Stimulated activated CD8-positive, alpha-beta memory T cell treated with anti-CD3 and anti-CD28 coated beads, Interleukin-7, amount 100 ng/mL, for 48 hours (primary cell): ENCODE data around the gene PPP2R2B.

Source experiments
- DNase-seq, 2 donors: peaks; one replicate each; pipeline ENCODE4 v3.0.0-alpha.2; 2020; ENCODE audit warnings: low read depth in 1 of 2; ENCODE audit errors: extremely low read depth in 1 of 2

PPP2R2B gene

GRCh38 chr5:146888351-146888978, 9.9 kb upstream of the PPP2R2B start:
- DNase-seq: no peak

GRCh38 chr5:146884066-146884626, 5.6 kb upstream of the PPP2R2B start:
- DNase-seq: no peak

DNA sequence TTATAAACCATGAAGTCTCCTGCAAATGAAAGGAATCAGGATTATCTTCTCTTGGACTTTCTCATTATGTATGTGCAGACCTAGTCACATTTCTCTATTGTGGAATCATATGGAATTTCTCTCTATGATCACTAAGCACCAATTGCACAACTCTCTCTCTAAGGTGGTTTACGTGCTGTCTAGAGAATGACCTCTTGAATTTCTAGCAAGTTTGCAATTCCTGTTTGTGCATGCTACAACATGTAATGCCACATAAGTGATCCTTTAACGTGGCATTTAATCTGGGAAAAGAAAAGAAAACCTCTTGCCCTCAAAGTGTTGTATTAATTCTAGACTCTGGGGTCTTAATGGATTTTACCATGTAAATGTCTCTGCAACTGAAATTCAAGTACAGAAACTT, 5.0 kb upstream of the PPP2R2B start:
- DNase-seq: no peak

- no peak for DNase-seq
Observed at GRCh38 chr5:146880966-146881365, 2.4 kb upstream of the PPP2R2B start.

- DNase-seq: peak in 1 of 2 donors; percentile 11
Observed at GRCh38 chr5:146877783-146878475, 628 bp downstream of the PPP2R2B start.

DNA sequence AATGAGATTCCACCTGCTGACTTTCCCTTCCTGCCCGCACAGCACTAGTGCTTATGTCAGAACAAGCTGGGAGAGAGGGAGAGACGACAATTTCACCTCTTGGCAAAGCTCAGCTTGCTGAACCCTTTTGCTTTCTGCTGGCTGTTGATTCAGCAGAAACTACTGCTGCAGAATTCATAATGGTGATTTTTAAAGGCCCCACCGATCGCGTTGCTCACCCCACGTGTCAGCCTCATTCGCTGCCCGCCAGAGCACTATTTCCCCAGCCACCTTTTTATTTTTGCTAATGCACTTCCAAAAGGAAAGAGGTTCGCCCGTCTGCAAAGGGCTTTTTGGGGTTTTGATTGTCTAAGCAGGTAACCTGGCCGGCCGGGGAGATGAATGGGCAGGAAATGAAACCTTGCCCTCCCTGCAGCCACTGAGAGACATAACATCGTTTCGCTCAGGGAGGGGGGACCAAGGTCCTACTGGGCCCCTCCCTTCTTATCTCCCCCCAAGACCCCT, 1.3 kb downstream of the PPP2R2B start:
- DNase-seq: no peak

DNA sequence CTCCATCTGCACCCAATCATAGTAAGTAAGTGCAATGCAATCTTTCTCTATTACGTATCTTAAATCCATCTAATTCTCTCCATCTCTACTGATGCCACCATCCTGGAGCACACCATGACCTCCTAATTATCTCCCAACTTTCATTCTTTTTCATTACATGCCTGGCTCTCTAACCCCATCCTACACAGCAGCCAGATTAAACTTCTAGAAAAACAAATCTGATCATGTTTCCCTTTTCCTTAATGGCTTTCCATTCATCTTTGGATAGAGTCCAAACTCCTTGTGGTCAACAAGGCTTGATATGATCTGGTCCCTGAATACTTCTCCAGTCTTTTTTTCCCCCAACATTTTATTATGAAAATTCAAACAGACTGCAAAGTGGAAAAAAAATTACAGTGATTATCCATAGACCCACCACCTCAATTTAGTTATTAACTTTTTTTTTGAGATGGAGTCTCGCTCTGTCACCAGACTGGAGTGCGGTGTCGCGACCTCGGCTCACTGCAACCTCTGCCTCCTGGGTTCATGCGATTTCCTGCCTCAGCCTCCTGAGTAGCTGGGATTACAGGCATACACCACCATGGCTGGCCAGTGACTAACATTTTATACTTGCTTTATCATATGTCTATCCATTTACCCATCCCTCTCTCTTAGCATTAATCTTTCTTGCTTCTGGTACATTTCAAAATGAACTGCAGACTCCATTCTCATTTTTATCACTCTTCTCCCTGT, 5.2 kb downstream of the PPP2R2B start:
- no peak for DNase-seq

- DNase-seq: no peak
Observed at GRCh38 chr5:146872188-146872587, 6.4 kb downstream of the PPP2R2B start.

GRCh38 chr5:146867996-146868708, 10.4 kb downstream of the PPP2R2B start:
- DNase-seq: no peak

DNA sequence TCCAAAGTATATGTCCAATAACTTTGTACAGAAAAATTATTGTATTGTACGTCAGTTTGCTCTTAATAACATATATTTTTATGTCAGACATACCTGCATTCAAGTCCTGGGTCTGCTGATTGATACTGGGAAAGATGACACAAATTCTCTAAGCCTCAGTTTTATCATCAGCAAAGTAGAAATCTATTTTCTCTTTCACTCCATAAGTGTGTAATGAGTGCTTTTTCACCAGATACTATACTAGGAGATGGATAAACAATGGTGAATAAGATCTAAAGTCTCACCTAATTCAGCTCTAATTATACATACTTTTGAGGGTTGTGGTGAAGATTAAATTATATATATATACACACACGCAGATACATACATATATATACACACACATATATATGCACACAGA, 12.3 kb downstream of the PPP2R2B start:
- DNase-seq: no peak

DNA sequence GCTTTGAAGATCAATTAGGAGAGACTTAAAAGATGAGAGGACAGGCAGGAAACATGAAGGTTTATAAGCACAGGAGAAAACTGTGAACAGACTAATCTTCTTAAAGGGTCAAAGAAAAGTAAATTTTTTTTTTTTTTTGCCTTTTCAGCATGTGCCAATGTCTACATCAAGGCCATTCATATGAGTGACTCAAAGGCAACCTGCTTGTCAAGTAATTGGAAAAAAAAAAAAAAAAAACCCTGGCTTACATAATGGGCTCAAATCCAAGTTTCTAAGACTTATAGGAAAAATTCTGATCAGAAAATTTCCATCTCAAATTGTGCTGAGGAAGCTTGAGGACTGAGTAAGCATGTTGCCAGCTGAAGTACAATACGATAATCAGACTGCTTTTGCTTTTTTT, 15.9 kb downstream of the PPP2R2B start:
- DNase-seq: no peak

- DNase-seq: no peak
Observed at GRCh38 chr5:146860213-146860893, 18.2 kb downstream of the PPP2R2B start.

DNA sequence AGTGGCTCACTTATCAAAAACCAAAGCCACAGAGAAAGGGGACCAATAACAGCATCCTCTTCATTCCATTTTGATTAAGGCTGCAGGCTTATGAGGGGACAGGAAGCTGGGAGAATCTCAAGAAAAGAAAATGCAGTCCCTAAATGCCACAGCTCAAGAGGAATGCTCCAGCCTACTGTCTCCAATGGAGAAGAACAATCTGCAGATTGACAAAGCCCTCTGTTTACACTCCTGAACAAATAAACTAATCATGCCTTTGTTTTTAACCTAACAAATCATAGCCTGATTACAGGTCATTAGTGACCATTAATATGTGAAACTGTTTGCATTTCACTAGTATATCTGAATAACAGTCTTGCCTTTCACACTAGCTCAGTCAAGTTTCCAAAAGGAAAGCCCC, 26.5 kb downstream of the PPP2R2B start:
- DNase-seq: no peak

GRCh38 chr5:146851133-146851532, 27.4 kb downstream of the PPP2R2B start:
- no peak for DNase-seq

DNA sequence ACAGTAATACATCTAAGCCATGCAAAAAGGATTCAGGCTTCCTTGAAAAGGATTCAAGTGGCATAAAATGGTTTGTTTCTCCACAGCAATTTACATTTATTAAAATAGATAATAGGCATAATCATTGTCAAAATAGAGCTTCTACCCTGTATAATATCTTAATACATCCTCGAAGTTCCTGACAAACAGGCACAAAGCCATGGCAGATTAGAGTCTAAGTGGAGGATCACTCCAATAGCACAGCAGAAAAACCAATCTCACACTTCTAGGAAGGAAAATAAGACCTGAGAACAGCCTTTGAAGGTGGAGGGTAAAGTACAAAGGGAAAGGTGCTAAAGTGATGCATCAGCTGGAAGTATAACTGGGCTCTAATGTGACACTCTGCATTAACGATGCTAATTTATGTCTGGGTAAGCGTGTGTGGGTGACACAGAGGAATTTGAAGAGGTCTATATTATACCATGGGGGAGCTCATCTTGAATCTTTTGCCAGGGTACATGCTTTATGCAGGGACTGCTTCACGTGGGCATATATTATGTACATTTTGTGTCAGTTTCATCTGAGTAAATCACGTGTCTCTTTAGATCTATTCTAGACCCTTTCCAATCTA, 28.8 kb downstream of the PPP2R2B start:
- DNase-seq: no peak

- DNase-seq: no peak
Observed at GRCh38 chr5:146848133-146848532, 30.4 kb downstream of the PPP2R2B start.

DNA sequence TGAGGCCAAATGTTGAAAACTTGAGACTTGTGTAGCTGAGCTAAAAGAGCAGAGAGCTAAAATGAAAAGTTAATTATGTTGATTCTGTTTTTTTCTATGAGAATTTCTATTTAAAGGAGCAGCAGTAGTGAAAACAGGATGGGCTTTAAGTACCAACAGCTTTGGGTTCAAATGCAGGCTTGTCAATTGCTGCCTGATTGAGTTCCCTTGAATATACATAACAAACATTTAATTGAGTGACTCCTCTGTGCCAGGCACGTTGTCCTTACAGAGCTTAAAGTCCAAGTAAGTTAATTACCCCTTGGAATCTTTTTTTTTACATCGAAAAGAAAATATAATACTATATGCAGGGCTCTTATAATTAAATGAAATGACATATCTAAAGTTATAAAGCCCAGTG, 38.5 kb downstream of the PPP2R2B start:
- no peak for DNase-seq

- no peak for DNase-seq
Observed at GRCh38 chr5:146836226-146836842, 42.2 kb downstream of the PPP2R2B start.

- DNase-seq: no peak
Observed at GRCh38 chr5:146832985-146833732, 45.4 kb downstream of the PPP2R2B start.
